LNCAP (cell line): ENCODE results near the gene CRAMP1.
A peak's percentile ranks its signal among the peaks of the same experiment; 100 is the strongest.

Experiments
- CTCF ChIP-seq: fragments of 450-650 bp; IDR thresholded peaks from 2 replicates; pipeline ENCODE4 v1.5.1; 2017; ENCODE audit warnings: mild to moderate bottlenecking

The CRAMP1 gene

GRCh38 chr16:1691956-1692355 is 79.8 kb downstream of the CRAMP1 start:
- no peak for TF ChIP-seq CTCF

- no peak for TF ChIP-seq CTCF
Measured at GRCh38 chr16:1696863-1697262, 84.7 kb downstream of the CRAMP1 start.

- no peak for TF ChIP-seq CTCF
Measured at GRCh38 chr16:1698680-1699079, 86.5 kb downstream of the CRAMP1 start.

- TF ChIP-seq CTCF: no peak
Measured at GRCh38 chr16:1700246-1700645, 88.1 kb downstream of the CRAMP1 start.

GRCh38 chr16:1701216-1701878 is 89.2 kb downstream of the CRAMP1 start:
- TF ChIP-seq CTCF: no peak

GRCh38 chr16:1705688-1706385 is 93.7 kb downstream of the CRAMP1 start, which contains the start of gene MAPK8IP3:
TSS of gene MAPK8IP3 (plus strand) at chr16:1706195. CDS start at chr16:1706340, 145 bp downstream.
- peak; percentile 95 for TF ChIP-seq CTCF

- no peak for TF ChIP-seq CTCF
Measured at GRCh38 chr16:1706386-1707192, 94.4 kb downstream of the CRAMP1 start.
